Body of pancreas (tissue), 4 donors: ENCODE measurements around the gene B2M. TPM values are rescaled to one million over a fixed set of nuclear protein-coding genes. Genes with fewer than 3 reads are reported as not detected.

Experiments
- ATAC-seq: fragments of 150-250 bp; one replicate; pipeline ENCODE4 v1.9.1; 2016
- DNase-seq, 4 donors: peaks; one replicate each; pipeline ENCODE4 v3.0.0-alpha.2; 2019
- H3K27ac ChIP-seq, 4 donors: fragments of 200-600 bp; sonication (generic); 1 replicate in 3 of 4; 2 replicates in 1 of 4; pipeline versions ENCODE4 v1.5.1 to v1.6.1; 2016 to 2019; ENCODE audit warnings: mild to moderate bottlenecking in 1 of 4, mixed read lengths in 1 of 4, moderate library complexity in 1 of 4
- H3K27me3 ChIP-seq, 2 donors: fragments of 200-600 bp; sonication (generic); one replicate each; pipeline ENCODE4 v1.6.0; 2016; ENCODE audit warnings: mild to moderate bottlenecking in 1 of 2
- H3K36me3 ChIP-seq, 2 donors: fragments of 200-600 bp; sonication (generic); replicated peaks in 1 of 2; 2 replicates each; pipeline ENCODE4 v1.5.1; 2016; ENCODE audit warnings: low read depth in 2 of 2; ENCODE audit not compliant: insufficient read depth in 1 of 2
- H3K4me1 ChIP-seq: fragments of 200-600 bp; sonication (generic); one replicate; pipeline ENCODE4 v1.6.0; 2016
- H3K4me3 ChIP-seq, 2 donors: fragments of 200-600 bp; sonication (generic); 1 replicate in 1 of 2; 2 replicates in 1 of 2; pipeline ENCODE4 v1.5.1; 2016 to 2019
- H3K9me3 ChIP-seq, 3 donors: fragments of 200-600 bp; sonication (generic); 1 replicate in 2 of 3; 2 replicates in 1 of 3; pipeline ENCODE4 v1.5.1; 2016
- POLR2A ChIP-seq, 3 donors: fragments of 450-650 bp; IDR thresholded peaks; one replicate each; pipeline ENCODE4 v1.6.1; 2016; ENCODE audit warnings: antibody characterized with exemption in 3 of 3, mild to moderate bottlenecking in 2 of 3
- WGBS, 2 donors: methylation state at CpG; one replicate each; pipeline ENCODE4 v1.1.5; 2017; 5-methylcytosine and 5-hydroxymethylcytosine counted together
- intact Hi-C: fragments of 100-400 bp; cut with DNase I; formaldehyde crosslinking; loops from one replicate; pipeline ENCODE4 v1.15.1; 2023
- total RNA-seq, 2 donors: library from RNA; depleted of rRNA; stranded (reverse); fragments of >200 nt; gene quantifications; one replicate each; pipeline ENCODE4 v1.1.0, GENCODE V29; 2016
- TF ChIP-seq, protein P1 (sequence below), 7 experiments: fragments of 450-650 bp in 4 of 7; fragments of 200-600 bp in 3 of 7; sonication (generic) in 3 of 7; IDR thresholded peaks; one replicate each; pipeline ENCODE4 v1.5.1; 2016 to 2019; ENCODE audit warnings: antibody characterized with exemption in 7 of 7

B2M gene
- total RNA-seq, 2 donors from 2014 or later = 774 to 835 TPM

DNA sequence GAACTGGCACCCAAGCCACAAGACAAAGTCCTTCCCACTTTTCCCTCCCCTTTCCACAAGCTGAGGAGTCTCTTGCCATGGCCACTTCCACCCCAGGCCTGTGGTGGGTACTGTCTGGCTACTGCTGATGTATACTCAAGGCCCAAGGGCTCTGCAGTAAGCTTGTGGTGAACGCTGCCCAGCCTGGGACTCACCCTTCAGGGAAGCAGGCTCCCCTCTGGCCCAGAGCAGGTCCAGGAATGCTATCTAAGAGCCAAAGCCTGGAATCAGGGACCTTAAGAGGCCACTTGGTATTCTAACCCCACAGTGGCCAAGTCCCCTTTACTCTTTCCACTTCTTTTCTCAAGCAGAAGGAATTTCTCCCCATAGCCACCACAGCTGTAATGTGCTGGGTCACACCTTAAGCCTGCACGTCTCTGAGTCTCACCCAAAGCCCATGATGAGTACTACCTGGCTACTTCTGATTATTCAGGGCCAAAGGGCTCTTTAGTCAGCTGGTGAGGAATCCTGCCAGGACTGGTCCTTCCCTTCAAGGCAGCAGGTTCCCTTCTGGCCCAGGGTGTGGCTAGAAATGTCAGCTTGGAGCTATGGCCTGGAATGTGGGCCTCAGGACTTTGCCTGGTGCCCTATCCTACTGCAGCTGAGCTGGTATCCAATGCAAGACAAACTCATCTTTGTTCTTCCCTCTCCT, 4.2 kb upstream of the B2M start:
- H3K36me3 ChIP-seq = no peaks in the 10 kb centered on the region
- no peak overlapping the region for H3K27ac ChIP-seq
- intact Hi-C loops = no loop called here
- no peak for ATAC-seq
- H3K4me1 ChIP-seq = peaks cover 6% of the 10 kb centered on the region
- H3K4me3 ChIP-seq = no peak overlapping the region
- DNase-seq = no peak
- H3K9me3 ChIP-seq = no peaks in the 10 kb centered on the region
- no peaks in the 10 kb centered on the region for H3K27me3 ChIP-seq
- 75 to 92% methylated on average over 2 of the region's 2 CpGs for WGBS, 2 donors
- TF ChIP-seq, protein P1, sequence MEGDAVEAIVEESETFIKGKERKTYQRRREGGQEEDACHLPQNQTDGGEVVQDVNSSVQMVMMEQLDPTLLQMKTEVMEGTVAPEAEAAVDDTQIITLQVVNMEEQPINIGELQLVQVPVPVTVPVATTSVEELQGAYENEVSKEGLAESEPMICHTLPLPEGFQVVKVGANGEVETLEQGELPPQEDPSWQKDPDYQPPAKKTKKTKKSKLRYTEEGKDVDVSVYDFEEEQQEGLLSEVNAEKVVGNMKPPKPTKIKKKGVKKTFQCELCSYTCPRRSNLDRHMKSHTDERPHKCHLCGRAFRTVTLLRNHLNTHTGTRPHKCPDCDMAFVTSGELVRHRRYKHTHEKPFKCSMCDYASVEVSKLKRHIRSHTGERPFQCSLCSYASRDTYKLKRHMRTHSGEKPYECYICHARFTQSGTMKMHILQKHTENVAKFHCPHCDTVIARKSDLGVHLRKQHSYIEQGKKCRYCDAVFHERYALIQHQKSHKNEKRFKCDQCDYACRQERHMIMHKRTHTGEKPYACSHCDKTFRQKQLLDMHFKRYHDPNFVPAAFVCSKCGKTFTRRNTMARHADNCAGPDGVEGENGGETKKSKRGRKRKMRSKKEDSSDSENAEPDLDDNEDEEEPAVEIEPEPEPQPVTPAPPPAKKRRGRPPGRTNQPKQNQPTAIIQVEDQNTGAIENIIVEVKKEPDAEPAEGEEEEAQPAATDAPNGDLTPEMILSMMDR (IDR thresholded peaks at IDR 0.05) = no peak
- no peak for TF ChIP-seq POLR2A (IDR thresholded peaks at IDR 0.05)

DNA sequence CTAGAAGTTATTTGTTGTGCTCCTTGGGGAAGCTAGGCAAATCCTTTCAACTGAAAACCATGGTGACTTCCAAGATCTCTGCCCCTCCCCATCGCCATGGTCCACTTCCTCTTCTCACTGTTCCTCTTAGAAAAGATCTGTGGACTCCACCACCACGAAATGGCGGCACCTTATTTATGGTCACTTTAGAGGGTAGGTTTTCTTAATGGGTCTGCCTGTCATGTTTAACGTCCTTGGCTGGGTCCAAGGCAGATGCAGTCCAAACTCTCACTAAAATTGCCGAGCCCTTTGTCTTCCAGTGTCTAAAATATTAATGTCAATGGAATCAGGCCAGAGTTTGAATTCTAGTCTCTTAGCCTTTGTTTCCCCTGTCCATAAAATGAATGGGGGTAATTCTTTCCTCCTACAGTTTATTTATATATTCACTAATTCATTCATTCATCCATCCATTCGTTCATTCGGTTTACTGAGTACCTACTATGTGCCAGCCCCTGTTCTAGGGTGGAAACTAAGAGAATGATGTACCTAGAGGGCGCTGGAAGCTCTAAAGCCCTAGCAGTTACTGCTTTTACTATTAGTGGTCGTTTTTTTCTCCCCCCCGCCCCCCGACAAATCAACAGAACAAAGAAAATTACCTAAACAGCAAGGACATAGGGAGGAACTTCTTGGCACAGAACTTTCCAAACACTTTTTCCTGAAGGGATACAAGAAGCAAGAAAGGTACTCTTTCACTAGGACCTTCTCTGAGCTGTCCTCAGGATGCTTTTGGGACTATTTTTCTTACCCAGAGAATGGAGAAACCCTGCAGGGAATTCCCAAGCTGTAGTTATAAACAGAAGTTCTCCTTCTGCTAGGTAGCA, 851 bp upstream of the B2M start:
- H3K4me1 ChIP-seq = peaks cover 20% of the 10 kb centered on the region
- ATAC-seq = peak; percentile 1

DNA sequence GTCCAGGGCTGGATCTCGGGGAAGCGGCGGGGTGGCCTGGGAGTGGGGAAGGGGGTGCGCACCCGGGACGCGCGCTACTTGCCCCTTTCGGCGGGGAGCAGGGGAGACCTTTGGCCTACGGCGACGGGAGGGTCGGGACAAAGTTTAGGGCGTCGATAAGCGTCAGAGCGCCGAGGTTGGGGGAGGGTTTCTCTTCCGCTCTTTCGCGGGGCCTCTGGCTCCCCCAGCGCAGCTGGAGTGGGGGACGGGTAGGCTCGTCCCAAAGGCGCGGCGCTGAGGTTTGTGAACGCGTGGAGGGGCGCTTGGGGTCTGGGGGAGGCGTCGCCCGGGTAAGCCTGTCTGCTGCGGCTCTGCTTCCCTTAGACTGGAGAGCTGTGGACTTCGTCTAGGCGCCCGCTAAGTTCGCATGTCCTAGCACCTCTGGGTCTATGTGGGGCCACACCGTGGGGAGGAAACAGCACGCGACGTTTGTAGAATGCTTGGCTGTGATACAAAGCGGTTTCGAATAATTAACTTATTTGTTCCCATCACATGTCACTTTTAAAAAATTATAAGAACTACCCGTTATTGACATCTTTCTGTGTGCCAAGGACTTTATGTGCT, 527 bp downstream of the B2M start:
- TF ChIP-seq, protein P1 (IDR thresholded peaks at IDR 0.05) = no peak
- TF ChIP-seq POLR2A (IDR thresholded peaks at IDR 0.05) = no peak
- peaks cover 20% of the 10 kb centered on the region for H3K4me1 ChIP-seq
- intact Hi-C loops = no loop called here
- H3K9me3 ChIP-seq = no peaks in the 10 kb centered on the region
- H3K27me3 ChIP-seq = no peaks in the 10 kb centered on the region
- H3K4me3 ChIP-seq = peak overlapping the region; percentile 86 to 90
- 0% methylated on average over 12 to 46 of the region's 46 CpGs for WGBS, 2 donors
- peaks cover 7 to 13% of the 10 kb centered on the region in 2 donors for H3K36me3 ChIP-seq
- DNase-seq (peak; percentile 44 to 56 (median 50)), ATAC-seq (peak; percentile 47)
- H3K27ac ChIP-seq = peak overlapping the region; percentile 88 to 99 (median 98)

More for the DNA sequence above, 851 bp upstream of the B2M start:
- peak overlapping the region; percentile 88 to 99 (median 98) for H3K27ac ChIP-seq
- intact Hi-C loops = no loop called here
- peak in 2 of 4 donors; percentile 22 to 61 for DNase-seq
- 21 to 28% methylated on average over 11 of the region's 11 CpGs for WGBS, 2 donors
- H3K9me3 ChIP-seq = no peaks in the 10 kb centered on the region
- no peak for TF ChIP-seq POLR2A (IDR thresholded peaks at IDR 0.05)
- TF ChIP-seq, protein P1 (IDR thresholded peaks at IDR 0.05) = no peak
- H3K27me3 ChIP-seq = no peaks in the 10 kb centered on the region
- peaks cover 0 to 3% of the 10 kb centered on the region in 2 donors for H3K36me3 ChIP-seq
- peak overlapping the region; percentile 86 to 90 for H3K4me3 ChIP-seq

- Histone ChIP-seq H3K4me3 (peak overlapping the region; percentile 86 to 90), H3K36me3 (peaks cover 7 to 19% of the 10 kb centered on the region in 2 donors), H3K9me3 (no peaks in the 10 kb centered on the region), H3K27me3 (no peaks in the 10 kb centered on the region), H3K27ac (peak overlapping the region; percentile 88 to 99 (median 98)), H3K4me1 (peaks cover 20% of the 10 kb centered on the region)
- intact Hi-C loops = no loop called here
- TF ChIP-seq POLR2A (IDR thresholded peaks at IDR 0.05) = peak in 1 of 3 donors; percentile 53
- TF ChIP-seq, protein P1 (IDR thresholded peaks at IDR 0.05) = no peak
- 18 to 22% methylated on average over 24 of the region's 24 CpGs for WGBS, 2 donors
- DNase-seq (peak; percentile 60 to 89 (median 72)), ATAC-seq (peak; percentile 35)
These were observed 1.2 kb downstream of the B2M start for GRCh38 chr15:44712346-44713005.
